NCI-H524 treated with DMSO at 0.1 percent for 48 hours (cell line): ENCODE measurements around the gene AGAP2.
A peak's percentile ranks its signal among the peaks of the same experiment; 100 is the strongest.
"Not testable (repeated sequence)": the region's sequence is repeated elsewhere in the genome, so short reads cannot be mapped to it uniquely, and the experiment has no call there.

Source experiments
- DNase-seq: peaks from one replicate; lab custom pipeline; 2025; lab: John Stamatoyannopoulos, UW

The AGAP2 gene

DNA sequence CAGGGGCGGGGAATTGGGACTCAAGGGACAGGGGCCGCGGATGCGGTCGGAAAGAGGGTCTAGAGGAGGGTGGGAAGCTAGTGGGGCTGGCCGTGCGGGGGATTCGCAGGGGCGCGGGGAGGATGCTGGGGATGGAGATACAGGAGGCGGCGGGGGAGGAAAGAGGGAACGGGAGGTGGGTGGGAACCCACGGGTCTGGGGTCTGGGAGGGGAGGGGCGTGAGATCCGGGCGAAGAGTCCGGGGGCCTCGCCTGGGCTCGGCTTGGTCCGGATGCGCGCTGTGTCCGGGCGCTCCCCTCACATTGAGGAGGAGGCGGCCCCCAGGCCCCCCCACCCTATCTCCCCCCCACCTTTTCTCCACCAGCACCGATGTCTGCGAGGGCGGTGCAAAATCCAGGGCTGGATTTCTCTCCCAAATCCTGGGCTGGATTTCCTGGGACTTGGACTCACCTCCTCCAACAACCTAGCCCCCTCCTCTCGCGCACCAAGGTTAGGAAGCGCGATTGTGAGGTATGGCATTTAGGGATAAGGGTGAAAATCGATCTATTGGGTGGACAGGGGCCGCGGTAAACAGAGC, at the start of gene AGAP2:
Gene AGAP2, minus strand, starts transcription at position 82 of the 577 bp plus-strand sequence. CDS start 496 bp downstream, outside the sequence.
- DNase-seq, result no peak

- no peak for DNase-seq
Measured at GRCh38 chr12:57783861-57784260, 45.3 kb upstream of the AGAP2 start.

- DNase-seq, result no peak
Measured at GRCh38 chr12:57783466-57783801, 44.9 kb upstream of the AGAP2 start.

DNA sequence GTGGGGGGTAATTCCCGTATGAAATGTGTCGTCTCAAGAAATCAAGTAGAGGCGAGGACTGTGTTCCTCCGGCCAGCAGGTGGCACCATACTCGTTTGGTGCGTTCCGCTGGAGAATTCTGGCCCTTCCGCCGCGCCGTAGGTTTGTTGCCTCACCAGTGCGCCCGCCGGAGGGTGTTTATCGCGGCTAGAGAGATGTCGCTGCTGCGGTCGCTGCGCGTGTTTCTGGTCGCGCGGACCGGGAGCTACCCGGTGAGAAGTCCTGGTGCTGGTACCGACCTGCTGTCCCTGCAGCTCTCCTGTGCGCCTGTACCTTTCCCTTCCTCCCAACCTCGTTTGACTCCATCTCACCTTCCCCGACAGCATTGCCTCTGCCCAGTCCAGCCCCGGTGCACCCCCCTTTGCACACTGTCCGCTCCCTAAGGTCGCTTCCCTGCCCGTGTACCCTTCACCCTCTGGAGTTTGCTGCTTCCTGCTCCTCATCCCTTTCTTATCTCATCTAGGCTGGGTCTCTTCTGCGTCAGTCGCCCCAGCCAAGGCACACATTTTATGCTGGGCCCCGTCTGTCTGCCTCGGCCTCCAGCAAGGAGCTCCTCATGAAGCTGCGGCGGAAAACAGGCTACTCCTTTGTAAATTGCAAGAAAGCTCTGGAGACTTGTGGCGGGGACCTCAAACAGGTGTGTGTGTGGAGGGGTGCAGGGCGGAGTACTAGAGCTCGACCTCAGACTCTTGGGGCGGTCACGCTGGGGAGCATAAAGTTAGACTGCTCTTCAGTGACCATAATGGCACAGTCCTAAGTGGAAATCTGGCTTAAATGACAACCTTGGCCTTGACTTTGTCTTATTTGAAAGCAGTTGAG, 44.3 kb upstream of the AGAP2 start, which contains the start of gene TSFM:
Gene TSFM, plus strand, starts transcription at position 180 of the 858 bp plus-strand sequence. Its CDS starts 15 bp downstream, at position 195.
- peak; percentile 41 for DNase-seq

- DNase-seq, result no peak
Measured at GRCh38 chr12:57782243-57782607, 43.7 kb upstream of the AGAP2 start.

- DNase-seq, result no peak
Measured at GRCh38 chr12:57781801-57782200, 43.3 kb upstream of the AGAP2 start.

DNA sequence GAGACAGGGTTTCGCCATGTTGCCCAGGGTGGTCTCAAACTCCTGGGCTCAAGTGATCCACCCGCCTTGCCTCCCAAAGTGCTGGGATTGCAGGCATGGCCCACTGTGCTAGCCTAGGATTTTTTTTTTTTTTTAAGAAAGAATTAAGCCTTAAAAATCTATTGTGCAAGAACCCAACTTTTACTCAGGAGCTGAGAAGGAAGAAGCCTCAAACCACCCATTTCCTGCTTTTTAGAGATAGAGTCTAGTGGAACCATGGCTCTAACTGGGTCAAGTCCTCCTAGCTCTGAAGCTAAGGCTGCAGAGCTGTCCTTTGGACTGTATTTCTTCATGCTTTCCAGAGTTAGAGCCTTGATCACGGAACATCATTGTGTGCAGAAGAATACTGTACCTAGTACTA, 42.7 kb upstream of the AGAP2 start:
- no peak for DNase-seq

DNA sequence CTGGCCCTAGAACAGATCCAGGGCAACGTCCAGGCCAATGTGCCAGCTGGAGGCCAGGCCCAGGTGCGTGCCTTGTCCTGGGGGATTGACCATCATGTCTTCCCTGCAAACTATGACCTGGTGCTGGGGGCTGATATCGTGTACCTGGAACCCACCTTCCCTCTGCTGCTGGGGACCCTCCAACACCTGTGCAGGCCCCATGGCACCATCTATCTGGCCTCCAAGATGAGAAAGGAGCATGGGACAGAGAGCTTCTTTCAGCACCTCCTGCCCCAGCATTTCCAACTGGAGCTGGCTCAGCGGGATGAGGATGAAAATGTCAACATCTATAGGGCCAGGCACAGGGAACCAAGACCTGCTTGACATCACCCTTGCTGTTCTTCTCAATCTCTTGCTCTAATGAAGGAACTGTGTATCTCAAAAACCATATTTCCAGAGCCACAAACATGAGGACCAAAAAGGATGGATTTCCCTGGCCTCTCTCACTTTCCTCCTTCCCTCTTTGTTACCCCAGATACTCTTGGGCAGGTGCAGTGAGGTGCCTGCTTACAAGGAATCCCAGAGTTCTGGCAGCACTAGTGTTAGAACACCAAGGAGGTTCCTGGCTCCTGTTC, 41.8 kb upstream of the AGAP2 start:
- no peak for DNase-seq

DNA sequence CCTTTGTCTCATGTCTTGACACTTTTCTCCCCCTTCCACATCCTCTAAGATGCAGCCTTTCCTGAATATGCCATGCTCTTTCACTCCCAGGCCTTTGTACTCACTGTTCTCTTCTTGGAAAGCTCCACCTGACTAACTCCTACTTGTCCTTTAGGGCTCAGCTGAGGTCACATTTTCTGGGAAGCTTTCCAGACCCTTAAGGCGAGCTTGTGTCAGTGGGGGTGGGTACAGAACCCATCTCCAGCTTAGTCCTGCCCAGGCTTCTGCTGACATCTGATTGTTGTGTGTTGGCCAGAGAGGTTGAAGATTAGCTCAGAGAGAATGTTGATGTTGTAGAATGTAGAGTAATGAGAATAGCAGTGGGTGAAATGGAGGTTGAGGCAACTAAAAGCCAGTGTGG, 41.2 kb upstream of the AGAP2 start:
- no peak for DNase-seq

DNA sequence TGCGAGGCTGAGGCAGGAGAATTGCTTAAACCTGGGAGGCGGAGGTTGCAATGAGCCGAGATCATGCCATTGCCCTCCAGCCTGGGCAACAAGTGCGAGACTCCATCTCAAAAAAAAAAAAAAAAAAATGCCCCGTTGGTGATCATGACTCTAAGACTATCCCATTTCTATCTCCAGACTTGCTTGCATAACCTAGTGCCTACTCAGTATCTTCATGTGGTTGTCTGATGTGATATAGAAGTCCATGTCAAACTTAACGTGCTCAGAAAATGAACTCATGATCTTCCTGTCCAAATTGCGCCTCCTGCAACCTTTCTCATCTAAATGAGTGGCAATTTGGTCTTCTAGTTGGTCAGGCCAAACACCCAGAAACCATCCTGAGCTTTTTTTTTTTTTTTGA, 39.4 kb upstream of the AGAP2 start:
- DNase-seq, result no peak

DNA sequence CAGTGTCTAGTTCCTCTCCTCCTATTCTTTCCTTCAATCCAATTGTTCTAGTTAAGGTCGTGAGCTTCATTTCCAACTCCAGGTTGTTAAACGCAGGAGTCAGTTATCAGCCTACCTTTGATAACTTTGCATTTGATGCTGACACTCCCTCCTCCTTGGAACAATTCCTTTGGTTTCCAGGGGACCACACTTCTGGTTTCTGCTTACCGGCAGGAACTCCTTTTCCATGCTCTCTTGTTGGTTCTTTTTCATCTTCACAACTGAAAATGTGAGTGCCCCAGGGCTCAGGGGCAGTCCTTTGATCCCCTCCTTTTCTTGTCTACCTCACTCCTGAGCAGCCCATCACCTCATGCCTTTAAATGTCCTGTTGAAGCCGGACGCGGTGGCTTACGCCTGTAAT, 38.8 kb upstream of the AGAP2 start:
- no peak for DNase-seq

DNA sequence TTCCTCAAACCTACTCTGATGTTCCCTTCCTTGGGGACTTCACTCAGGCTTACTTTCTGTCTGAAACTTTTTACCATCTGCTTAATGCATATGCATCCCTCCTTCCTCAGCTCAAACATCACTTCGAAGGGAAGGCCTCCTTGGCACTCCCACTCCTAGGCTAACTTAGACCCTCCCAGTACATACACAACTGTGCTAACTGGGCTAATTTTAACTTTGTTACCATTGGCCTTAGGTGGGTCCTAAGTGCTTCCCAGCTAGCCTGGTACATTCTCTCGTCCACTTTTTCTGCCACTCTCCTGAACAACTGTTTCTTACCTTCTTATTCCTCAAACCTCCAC, 37.7 kb upstream of the AGAP2 start:
- no peak for DNase-seq

- DNase-seq, result no peak
Measured at GRCh38 chr12:57775563-57776246, 37.2 kb upstream of the AGAP2 start.

- DNase-seq, result no peak
Measured at GRCh38 chr12:57775044-57775443, 36.5 kb upstream of the AGAP2 start.

GRCh38 chr12:57774634-57775033, 36.1 kb upstream of the AGAP2 start:
- DNase-seq, result not testable (repeated sequence)

- no peak for DNase-seq
Measured at GRCh38 chr12:57772429-57773322, 34.1 kb upstream of the AGAP2 start, which contains the start of gene EEF1AKMT3. EEF1AKMT3 (plus strand) TSS chr12:57772614; CDS start chr12:57772725, 111 bp downstream.

- peak; percentile 60 for DNase-seq
Measured at GRCh38 chr12:57771873-57772428, 33.4 kb upstream of the AGAP2 start, which contains the start of gene METTL1. METTL1 (minus strand) TSS chr12:57772105; CDS start chr12:57772083, 22 bp downstream.

DNA sequence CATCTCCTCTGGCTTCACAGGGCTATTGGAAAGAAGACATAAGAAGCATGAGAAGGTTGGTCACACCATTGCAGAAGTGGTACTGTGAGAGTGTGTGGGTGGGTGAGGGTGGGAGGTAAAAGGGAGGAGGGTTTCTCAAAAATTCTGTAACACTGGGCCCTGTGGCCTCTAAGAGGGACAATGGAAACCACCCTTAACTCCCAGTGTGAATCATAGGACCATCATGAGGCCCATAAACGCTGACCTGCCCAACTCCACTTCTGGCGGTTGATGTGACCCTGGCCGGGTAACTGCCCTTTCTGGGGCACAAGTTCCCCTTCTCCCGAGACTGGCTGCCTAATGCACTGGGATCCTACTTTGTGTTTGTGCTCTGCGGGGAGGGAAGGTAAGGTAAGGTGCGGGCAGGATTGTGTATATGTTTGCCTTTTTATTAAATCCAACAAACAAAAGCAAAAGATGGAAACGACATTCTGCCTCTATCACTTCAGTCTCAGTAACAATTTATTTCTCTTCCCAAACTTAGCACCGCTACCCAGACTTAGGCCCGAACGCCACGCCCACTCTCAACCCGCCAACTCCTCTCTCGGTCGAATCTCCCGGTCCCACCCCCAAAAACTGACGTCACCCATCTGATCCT, 32.8 kb upstream of the AGAP2 start:
- DNase-seq, result peak; percentile 42

DNA sequence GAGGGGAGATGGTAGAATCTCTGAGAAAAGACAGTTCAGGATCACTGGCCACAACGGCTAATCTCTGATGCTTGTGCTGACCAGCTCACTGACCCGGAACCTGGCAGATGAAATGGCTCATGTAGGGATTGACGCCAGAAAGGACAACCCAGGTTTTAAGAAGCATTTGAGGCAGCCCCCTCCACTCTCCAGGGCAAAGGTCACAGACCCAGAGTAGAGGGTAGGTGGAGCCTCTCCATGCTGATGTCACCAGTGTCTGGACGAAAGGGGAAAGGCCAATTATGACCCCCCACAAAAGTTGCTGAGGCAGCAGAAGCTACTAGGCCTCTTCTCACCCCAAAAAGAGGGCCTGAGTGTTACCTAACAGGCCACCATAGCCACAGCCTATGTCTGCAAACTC, 32.2 kb upstream of the AGAP2 start:
- DNase-seq, result no peak

GRCh38 chr12:57769594-57769993, 31.1 kb upstream of the AGAP2 start:
- DNase-seq, result no peak

GRCh38 chr12:57767876-57768275, 29.3 kb upstream of the AGAP2 start:
- DNase-seq, result no peak
